ENCODE measurements around the gene KLHL35. TPM values are rescaled to one million over a fixed set of nuclear protein-coding genes. Genes with fewer than 3 reads are reported as not detected.
"Not testable (repeated sequence)": the region's sequence is repeated elsewhere in the genome, so short reads cannot be mapped to it uniquely, and the experiment has no call there.

Gene KLHL35
- total RNA-seq, 1 donor from 2014 or later = 2.3 TPM

DNA sequence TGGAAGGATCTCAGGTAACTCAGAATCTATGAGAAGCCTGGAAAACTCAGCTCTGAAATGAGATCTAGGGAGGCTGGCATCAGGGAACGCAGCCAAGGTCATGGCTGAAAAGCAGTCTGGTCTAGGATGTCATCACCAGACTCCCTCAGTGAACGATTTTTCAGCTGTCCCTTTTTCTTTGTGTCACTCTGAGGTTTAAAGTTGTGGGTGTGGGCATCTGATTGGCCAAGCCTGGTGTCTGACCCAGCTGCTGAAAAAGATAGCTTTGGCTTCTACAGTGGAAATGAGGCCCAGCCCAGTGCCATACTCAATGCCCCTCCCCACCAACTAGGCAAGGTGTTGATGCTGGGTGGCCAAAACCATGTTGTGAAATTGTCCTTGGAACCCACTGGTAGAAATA lies 19.1 kb downstream of the KLHL35 start:
- Mint-ChIP-seq H3K4me3 (ENCODE audit: unreplicated experiment) (no peak overlapping the region), H3K36me3 (ENCODE audit: unreplicated experiment) (peaks cover 11% of the 10 kb centered on the region), H3K4me1 (ENCODE audit: unreplicated experiment) (peaks cover 12% of the 10 kb centered on the region), H3K9me3 (ENCODE audit: unreplicated experiment) (no peaks in the 10 kb centered on the region), H3K27ac (ENCODE audit: unreplicated experiment) (no peak overlapping the region), H3K27me3 (ENCODE audit: unreplicated experiment) (no peaks in the 10 kb centered on the region)
- TF ChIP-seq, protein P1, sequence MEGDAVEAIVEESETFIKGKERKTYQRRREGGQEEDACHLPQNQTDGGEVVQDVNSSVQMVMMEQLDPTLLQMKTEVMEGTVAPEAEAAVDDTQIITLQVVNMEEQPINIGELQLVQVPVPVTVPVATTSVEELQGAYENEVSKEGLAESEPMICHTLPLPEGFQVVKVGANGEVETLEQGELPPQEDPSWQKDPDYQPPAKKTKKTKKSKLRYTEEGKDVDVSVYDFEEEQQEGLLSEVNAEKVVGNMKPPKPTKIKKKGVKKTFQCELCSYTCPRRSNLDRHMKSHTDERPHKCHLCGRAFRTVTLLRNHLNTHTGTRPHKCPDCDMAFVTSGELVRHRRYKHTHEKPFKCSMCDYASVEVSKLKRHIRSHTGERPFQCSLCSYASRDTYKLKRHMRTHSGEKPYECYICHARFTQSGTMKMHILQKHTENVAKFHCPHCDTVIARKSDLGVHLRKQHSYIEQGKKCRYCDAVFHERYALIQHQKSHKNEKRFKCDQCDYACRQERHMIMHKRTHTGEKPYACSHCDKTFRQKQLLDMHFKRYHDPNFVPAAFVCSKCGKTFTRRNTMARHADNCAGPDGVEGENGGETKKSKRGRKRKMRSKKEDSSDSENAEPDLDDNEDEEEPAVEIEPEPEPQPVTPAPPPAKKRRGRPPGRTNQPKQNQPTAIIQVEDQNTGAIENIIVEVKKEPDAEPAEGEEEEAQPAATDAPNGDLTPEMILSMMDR (IDR thresholded peaks at IDR 0.05) = no peak
- no peak for DNase-seq (ENCODE audit: extremely low spot score, unreplicated experiment)

- not testable (repeated sequence) for DNase-seq (ENCODE audit: extremely low spot score, unreplicated experiment); H3K27ac Mint-ChIP-seq (ENCODE audit: unreplicated experiment); H3K27me3 Mint-ChIP-seq (ENCODE audit: unreplicated experiment); H3K4me3 Mint-ChIP-seq (ENCODE audit: unreplicated experiment); H3K9me3 Mint-ChIP-seq (ENCODE audit: unreplicated experiment); H3K4me1 Mint-ChIP-seq (ENCODE audit: unreplicated experiment)
- peaks cover 11% of the 10 kb centered on the region for H3K36me3 Mint-ChIP-seq (ENCODE audit: unreplicated experiment)
Observed at GRCh38 chr11:75413146-75413545, 19.9 kb downstream of the KLHL35 start.

- H3K4me3 Mint-ChIP-seq (ENCODE audit: unreplicated experiment); H3K9me3 Mint-ChIP-seq (ENCODE audit: unreplicated experiment); H3K27me3 Mint-ChIP-seq (ENCODE audit: unreplicated experiment); H3K27ac Mint-ChIP-seq (ENCODE audit: unreplicated experiment); H3K4me1 Mint-ChIP-seq (ENCODE audit: unreplicated experiment); DNase-seq (ENCODE audit: extremely low spot score, unreplicated experiment): not testable (repeated sequence)
- peaks cover 26% of the 10 kb centered on the region for H3K36me3 Mint-ChIP-seq (ENCODE audit: unreplicated experiment)
Observed at GRCh38 chr11:75409971-75410370, 23.0 kb downstream of the KLHL35 start.

DNA sequence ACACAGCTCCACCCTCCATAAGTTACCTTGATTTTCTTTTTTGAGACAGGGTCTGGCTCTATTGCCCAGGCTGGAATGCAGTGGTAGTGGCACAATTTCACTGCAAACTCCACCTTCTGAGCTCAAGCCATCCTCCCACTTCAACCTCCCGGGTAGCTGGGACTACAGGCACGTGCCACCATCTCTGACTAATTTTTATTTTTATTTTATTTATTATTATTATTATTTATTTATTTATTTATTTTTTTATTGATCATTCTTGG lies 24.1 kb downstream of the KLHL35 start:
- Mint-ChIP-seq H3K4me3 (ENCODE audit: unreplicated experiment) (no peak overlapping the region), H3K36me3 (ENCODE audit: unreplicated experiment) (peaks cover 32% of the 10 kb centered on the region), H3K4me1 (ENCODE audit: unreplicated experiment) (peaks cover 5% of the 10 kb centered on the region), H3K9me3 (ENCODE audit: unreplicated experiment) (no peaks in the 10 kb centered on the region), H3K27ac (ENCODE audit: unreplicated experiment) (no peak overlapping the region), H3K27me3 (ENCODE audit: unreplicated experiment) (no peaks in the 10 kb centered on the region)
- TF ChIP-seq, protein P1 (IDR thresholded peaks at IDR 0.05) = no peak
- DNase-seq (ENCODE audit: extremely low spot score, unreplicated experiment) = no peak

- peaks cover 24% of the 10 kb centered on the region for H3K4me1 Mint-ChIP-seq (ENCODE audit: unreplicated experiment)
- no peaks in the 10 kb centered on the region for H3K27me3 Mint-ChIP-seq (ENCODE audit: unreplicated experiment)
- no peak overlapping the region for H3K27ac Mint-ChIP-seq (ENCODE audit: unreplicated experiment)
- H3K36me3 Mint-ChIP-seq (ENCODE audit: unreplicated experiment) = peaks cover 47% of the 10 kb centered on the region
- no peak for DNase-seq (ENCODE audit: extremely low spot score, unreplicated experiment)
- TF ChIP-seq, protein P1 (IDR thresholded peaks at IDR 0.05) = no peak
- H3K4me3 Mint-ChIP-seq (ENCODE audit: unreplicated experiment) = no peak overlapping the region
- H3K9me3 Mint-ChIP-seq (ENCODE audit: unreplicated experiment) = no peaks in the 10 kb centered on the region
Observed at GRCh38 chr11:75406338-75406777, 26.6 kb downstream of the KLHL35 start.

DNA sequence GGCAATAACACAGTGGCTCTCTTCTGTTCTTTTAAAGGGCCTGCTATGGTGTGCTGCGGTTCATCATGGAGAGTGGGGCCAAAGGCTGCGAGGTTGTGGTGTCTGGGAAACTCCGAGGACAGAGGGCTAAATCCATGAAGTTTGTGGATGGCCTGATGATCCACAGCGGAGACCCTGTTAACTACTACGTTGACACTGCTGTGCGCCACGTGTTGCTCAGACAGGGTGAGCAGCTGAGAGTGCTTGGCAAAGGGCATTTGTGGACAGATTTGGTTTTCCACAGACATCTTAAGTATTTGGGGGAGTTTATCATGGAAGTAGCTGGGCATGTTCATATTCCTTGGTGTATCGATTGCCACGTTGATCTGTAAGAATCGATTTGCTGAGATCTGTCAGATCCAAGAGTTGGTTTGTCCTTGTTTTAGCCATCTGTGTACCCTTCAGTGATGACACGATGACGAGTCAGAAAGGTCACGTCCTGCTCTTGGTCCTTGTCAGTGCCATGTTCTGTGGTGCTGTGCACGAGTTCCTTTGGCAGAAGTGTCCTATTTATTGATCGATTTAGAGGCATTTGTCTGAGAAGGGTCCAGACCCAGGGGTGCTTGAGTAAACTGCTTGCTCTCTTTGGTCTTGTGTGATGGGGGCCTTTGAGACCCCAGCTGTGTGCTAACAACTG lies 28.9 kb downstream of the KLHL35 start:
- TF ChIP-seq, protein P1 (IDR thresholded peaks at IDR 0.05) = no peak
- Mint-ChIP-seq H3K27me3 (ENCODE audit: unreplicated experiment) (no peaks in the 10 kb centered on the region), H3K27ac (ENCODE audit: unreplicated experiment) (no peak overlapping the region), H3K9me3 (ENCODE audit: unreplicated experiment) (no peaks in the 10 kb centered on the region), H3K4me3 (ENCODE audit: unreplicated experiment) (no peak overlapping the region), H3K4me1 (ENCODE audit: unreplicated experiment) (peaks cover 35% of the 10 kb centered on the region), H3K36me3 (ENCODE audit: unreplicated experiment) (peaks cover 52% of the 10 kb centered on the region)
- DNase-seq (ENCODE audit: extremely low spot score, unreplicated experiment) = no peak
